HG02840 (cell line): Measurements from ENCODE around the gene MPND.

Source experiments
- ATAC-seq: cut with Tn5 transposase; IDR thresholded peaks from one replicate; pipeline ENCODE4 v1.9.1; 2021; ENCODE audit warnings: mild to moderate bottlenecking, moderate library complexity, moderate number of reproducible peaks; ENCODE audit not compliant: unreplicated experiment, low FRiP score

MPND gene

GRCh38 chr19:4363571-4364304, 20.4 kb downstream of the MPND start:
- no peak for ATAC-seq

- no peak for ATAC-seq
Measured at GRCh38 chr19:4365341-4365740, 22.0 kb downstream of the MPND start.

GRCh38 chr19:4365791-4366665, 22.7 kb downstream of the MPND start:
- no peak for ATAC-seq

GRCh38 chr19:4366666-4367335, 23.4 kb downstream of the MPND start:
- no peak for ATAC-seq

- ATAC-seq, result no peak
Measured at GRCh38 chr19:4367336-4367723, 24.0 kb downstream of the MPND start.

- ATAC-seq, result no peak
Measured at GRCh38 chr19:4367781-4368127, 24.4 kb downstream of the MPND start.

GRCh38 chr19:4368128-4368820, 24.9 kb downstream of the MPND start:
- no peak for ATAC-seq

GRCh38 chr19:4369109-4369887, 25.9 kb downstream of the MPND start:
- ATAC-seq, result peak; percentile 49

GRCh38 chr19:4369888-4370260, 26.5 kb downstream of the MPND start:
- peak; percentile 21 for ATAC-seq

GRCh38 chr19:4370418-4371041, 27.2 kb downstream of the MPND start:
- ATAC-seq, result no peak

- ATAC-seq, result no peak
Measured at GRCh38 chr19:4371247-4372164, 28.1 kb downstream of the MPND start.

- no peak for ATAC-seq
Measured at GRCh38 chr19:4372165-4373012, 29.0 kb downstream of the MPND start.

- ATAC-seq, result no peak
Measured at GRCh38 chr19:4373013-4373367, 29.6 kb downstream of the MPND start.

- no peak for ATAC-seq
Measured at GRCh38 chr19:4373601-4374497, 30.5 kb downstream of the MPND start.

- no peak for ATAC-seq
Measured at GRCh38 chr19:4374498-4375163, 31.3 kb downstream of the MPND start.
